Esophagus muscularis mucosa (tissue), 4 donors: Measurements from ENCODE around the gene FOS. TPM values are rescaled to one million over a fixed set of nuclear protein-coding genes. Genes with fewer than 3 reads are reported as not detected.

ENCODE experiments used
- DNase-seq: peaks from one replicate; pipeline ENCODE4 v3.0.0-alpha.2; 2017; ENCODE audit errors: extremely low spot score
- H3K27ac ChIP-seq, 4 donors: fragments of 200-600 bp; sonication (generic); replicated peaks in 1 of 4; 1 replicate in 3 of 4; 2 replicates in 1 of 4; pipeline ENCODE4 v1.5.1; 2016 to 2019; ENCODE audit warnings: mild to moderate bottlenecking in 1 of 4
- H3K27me3 ChIP-seq, 4 donors: fragments of 200-600 bp; sonication (generic); one replicate each; pipeline versions ENCODE4 v1.5.1 to v1.6.0; 2016 to 2019
- H3K36me3 ChIP-seq, 4 donors: fragments of 200-600 bp; sonication (generic); one replicate each; pipeline ENCODE4 v1.5.1; 2016 to 2019
- H3K4me1 ChIP-seq, 4 donors: fragments of 200-600 bp; sonication (generic); one replicate each; pipeline ENCODE4 v1.5.1; 2016 to 2019
- H3K4me3 ChIP-seq, 4 donors: fragments of 200-600 bp; sonication (generic); 1 replicate in 2 of 4; 2 replicates in 2 of 4; pipeline ENCODE4 v1.5.1; 2016 to 2019; ENCODE audit warnings: mild to moderate bottlenecking in 4 of 4, moderate library complexity in 1 of 4
- H3K9me3 ChIP-seq, 4 donors: fragments of 200-600 bp; sonication (generic); 1 replicate in 3 of 4; 2 replicates in 1 of 4; pipeline ENCODE4 v1.5.1; 2016 to 2019
- EP300 ChIP-seq: sonication (generic); formaldehyde crosslinking; IDR thresholded peaks from one replicate; pipeline ENCODE4 v1.6.1; 2017; ENCODE audit warnings: antibody characterized with exemption
- POLR2A ChIP-seq: fragments of 450-650 bp; IDR thresholded peaks from one replicate; pipeline ENCODE4 v1.6.1; 2017; ENCODE audit warnings: antibody characterized with exemption, moderate library complexity, mild to moderate bottlenecking, low read depth
- POLR2AphosphoS5 ChIP-seq, 2 donors: sonication (generic); formaldehyde crosslinking; IDR thresholded peaks; one replicate each; pipeline ENCODE4 v1.6.1; 2017; ENCODE audit warnings: antibody characterized with exemption in 2 of 2
- WGBS: methylation state at CpG from one replicate; pipeline ENCODE4 v1.1.5; 2018; 5-methylcytosine and 5-hydroxymethylcytosine counted together
- intact Hi-C: fragments of 100-400 bp; cut with DNase I; formaldehyde crosslinking; loops from one replicate; pipeline ENCODE4 v1.15.1; 2023
- total RNA-seq, 4 donors: library from RNA; depleted of rRNA; stranded (reverse); fragments of >200 nt; gene quantifications; one replicate each; pipeline versions ENCODE4 v1.1.0 to v1.2.1, GENCODE V29; 2016
- TF ChIP-seq, protein P1 (sequence below), 3 experiments: fragments of 200-600 bp in 2 of 3; fragments of 450-650 bp in 1 of 3; sonication (generic) in 2 of 3; IDR thresholded peaks; one replicate each; pipeline ENCODE4 v1.5.1; 2017 to 2019; ENCODE audit warnings: antibody characterized with exemption in 3 of 3, mild to moderate bottlenecking in 2 of 3, moderate library complexity in 1 of 3

Gene FOS
- total RNA-seq, 4 donors from 2014 or later: 68.6 to 695 (median 143) TPM

DNA sequence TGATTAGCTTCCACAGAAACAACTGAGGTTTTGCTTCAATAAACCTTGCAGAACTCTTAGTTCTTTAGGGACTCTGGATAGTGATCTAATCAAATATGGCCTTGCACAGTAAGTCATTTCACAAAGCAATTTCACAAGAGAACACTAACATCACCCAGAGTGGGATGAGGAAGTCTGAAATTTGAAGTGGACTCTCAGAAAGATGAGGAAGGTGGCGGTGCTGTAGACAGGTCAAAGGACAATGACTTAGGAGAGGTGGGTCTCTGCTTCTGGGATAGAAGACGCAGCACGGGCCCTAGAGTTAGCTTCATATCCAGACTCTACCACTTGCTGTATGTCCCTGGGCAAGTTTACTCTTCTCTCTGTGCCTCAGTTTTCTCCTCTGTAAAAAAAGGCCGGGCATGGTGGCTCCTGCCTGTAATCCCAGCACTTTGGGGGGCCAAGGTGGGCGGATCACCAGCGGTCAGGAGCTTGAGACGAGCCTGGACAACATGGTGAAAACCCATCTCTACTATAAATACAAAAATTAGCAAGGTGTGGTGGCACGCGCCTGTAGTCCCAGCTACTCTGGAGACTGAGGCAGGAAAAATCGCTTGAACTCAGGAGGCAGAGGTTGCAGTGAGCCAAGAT is 18.9 kb downstream of the FOS start:
- WGBS: 88% methylated on average over 10 of the region's 10 CpGs
- Histone ChIP-seq H3K9me3 (no peaks in the 10 kb centered on the region), H3K27ac (peak overlapping the region in 3 of 4 donors; percentile 37 to 96 (median 95)), H3K27me3 (no peaks in the 10 kb centered on the region), H3K4me1 (peaks cover 23 to 43% (median 32%) of the 10 kb centered on the region in 4 donors), H3K36me3 (no peaks in the 10 kb centered on the region), H3K4me3 (no peak overlapping the region)
- no peak for DNase-seq
- TF ChIP-seq EP300 (no peak), POLR2AphosphoS5 (IDR thresholded peaks at IDR 0.05) (no peak), POLR2A (no peak)
- TF ChIP-seq, protein P1, sequence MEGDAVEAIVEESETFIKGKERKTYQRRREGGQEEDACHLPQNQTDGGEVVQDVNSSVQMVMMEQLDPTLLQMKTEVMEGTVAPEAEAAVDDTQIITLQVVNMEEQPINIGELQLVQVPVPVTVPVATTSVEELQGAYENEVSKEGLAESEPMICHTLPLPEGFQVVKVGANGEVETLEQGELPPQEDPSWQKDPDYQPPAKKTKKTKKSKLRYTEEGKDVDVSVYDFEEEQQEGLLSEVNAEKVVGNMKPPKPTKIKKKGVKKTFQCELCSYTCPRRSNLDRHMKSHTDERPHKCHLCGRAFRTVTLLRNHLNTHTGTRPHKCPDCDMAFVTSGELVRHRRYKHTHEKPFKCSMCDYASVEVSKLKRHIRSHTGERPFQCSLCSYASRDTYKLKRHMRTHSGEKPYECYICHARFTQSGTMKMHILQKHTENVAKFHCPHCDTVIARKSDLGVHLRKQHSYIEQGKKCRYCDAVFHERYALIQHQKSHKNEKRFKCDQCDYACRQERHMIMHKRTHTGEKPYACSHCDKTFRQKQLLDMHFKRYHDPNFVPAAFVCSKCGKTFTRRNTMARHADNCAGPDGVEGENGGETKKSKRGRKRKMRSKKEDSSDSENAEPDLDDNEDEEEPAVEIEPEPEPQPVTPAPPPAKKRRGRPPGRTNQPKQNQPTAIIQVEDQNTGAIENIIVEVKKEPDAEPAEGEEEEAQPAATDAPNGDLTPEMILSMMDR (IDR thresholded peaks at IDR 0.05): no peak
- intact Hi-C loops: loop anchor here (5.0 kb wide), 2 partner anchors 60 to 120 kb away; partner anchors contain the start of gene TMED10

DNA sequence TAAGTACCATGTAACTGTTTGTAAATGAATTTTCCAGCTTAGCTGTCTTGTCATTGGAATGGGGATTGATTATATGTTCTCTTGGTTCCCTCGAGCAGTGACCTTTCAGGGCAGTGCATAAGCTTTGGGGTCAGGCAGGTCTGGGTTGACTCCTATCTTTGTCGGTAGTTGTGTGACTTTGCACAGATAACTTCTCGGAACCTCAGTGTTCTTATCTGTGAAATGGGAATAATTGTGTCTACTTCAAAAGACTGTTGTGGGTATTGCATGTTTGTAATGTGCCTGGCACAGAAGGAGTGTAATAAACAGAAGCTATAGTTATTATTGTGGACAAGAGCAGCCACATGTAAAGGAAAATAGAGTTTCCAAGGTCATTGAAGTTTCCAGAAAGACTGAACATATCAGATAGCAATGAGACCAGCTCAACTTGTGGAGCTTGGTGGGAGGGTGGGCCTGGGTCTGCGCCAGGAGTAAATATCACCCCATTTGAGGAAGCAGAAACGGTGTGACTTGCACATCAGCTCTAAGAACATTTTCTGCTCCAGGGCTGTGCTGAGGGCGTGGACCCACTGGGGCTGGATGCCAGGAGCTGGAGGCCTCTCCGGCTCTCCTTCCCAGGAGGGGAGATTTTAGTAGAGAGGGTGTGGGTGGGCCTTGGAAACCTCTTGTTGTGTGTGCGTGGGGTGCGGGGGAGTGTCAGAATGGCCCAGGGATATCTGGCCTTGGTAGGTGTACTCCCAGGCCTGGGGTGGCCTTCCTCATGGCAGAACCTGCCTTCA is 19.7 kb downstream of the FOS start:
- no peaks in the 10 kb centered on the region for H3K9me3 ChIP-seq
- no peak for DNase-seq
- H3K27ac ChIP-seq: peak overlapping the region; percentile 56 to 74 (median 69)
- peaks cover 23 to 44% (median 32%) of the 10 kb centered on the region in 4 donors for H3K4me1 ChIP-seq
- WGBS: 68% methylated on average over 9 of the region's 9 CpGs
- intact Hi-C loops: loop anchor here (5.0 kb wide), 2 partner anchors 61 to 121 kb away; partner anchors contain the start of gene TMED10
- TF ChIP-seq POLR2A (no peak), POLR2AphosphoS5 (IDR thresholded peaks at IDR 0.05) (no peak)
- TF ChIP-seq, protein P1 (IDR thresholded peaks at IDR 0.05): no peak
- no peak overlapping the region for H3K4me3 ChIP-seq
- H3K36me3 ChIP-seq: no peaks in the 10 kb centered on the region
- no peaks in the 10 kb centered on the region for H3K27me3 ChIP-seq

DNA sequence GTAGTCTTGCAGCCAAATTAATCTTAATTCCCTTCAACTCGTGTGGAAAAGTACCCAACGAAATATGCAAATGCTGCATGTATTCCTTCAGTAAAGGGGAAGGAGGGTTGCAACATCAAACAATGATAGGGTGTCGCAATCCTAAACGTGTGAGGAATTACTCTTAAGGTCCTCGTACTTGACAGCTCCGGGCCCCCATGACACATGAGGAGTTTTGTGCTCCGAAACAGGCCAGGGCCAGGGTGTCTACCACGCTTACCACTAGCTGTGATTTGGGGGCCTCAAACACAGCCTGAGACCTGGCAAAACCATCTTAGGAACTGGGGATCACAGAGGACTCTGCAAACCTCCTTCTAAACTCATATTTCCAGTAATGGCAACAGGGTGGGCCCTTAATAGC is 20.4 kb downstream of the FOS start:
- no peak for DNase-seq
- TF ChIP-seq POLR2A: no peak
- peak; percentile 20 to 43 for TF ChIP-seq POLR2AphosphoS5 (IDR thresholded peaks at IDR 0.05)
- TF ChIP-seq EP300: no peak
- TF ChIP-seq, protein P1 (IDR thresholded peaks at IDR 0.05): no peak
- Histone ChIP-seq H3K9me3 (no peaks in the 10 kb centered on the region), H3K27me3 (no peaks in the 10 kb centered on the region), H3K27ac (peak overlapping the region; percentile 56 to 74 (median 69)), H3K4me3 (no peak overlapping the region), H3K4me1 (peaks cover 21 to 43% (median 29%) of the 10 kb centered on the region in 4 donors), H3K36me3 (no peaks in the 10 kb centered on the region)
- intact Hi-C loops: loop anchor here (5.0 kb wide), 2 partner anchors 62 to 122 kb away; partner anchors contain the start of gene TMED10
- WGBS: 69% methylated on average over 8 of the region's 8 CpGs

DNA sequence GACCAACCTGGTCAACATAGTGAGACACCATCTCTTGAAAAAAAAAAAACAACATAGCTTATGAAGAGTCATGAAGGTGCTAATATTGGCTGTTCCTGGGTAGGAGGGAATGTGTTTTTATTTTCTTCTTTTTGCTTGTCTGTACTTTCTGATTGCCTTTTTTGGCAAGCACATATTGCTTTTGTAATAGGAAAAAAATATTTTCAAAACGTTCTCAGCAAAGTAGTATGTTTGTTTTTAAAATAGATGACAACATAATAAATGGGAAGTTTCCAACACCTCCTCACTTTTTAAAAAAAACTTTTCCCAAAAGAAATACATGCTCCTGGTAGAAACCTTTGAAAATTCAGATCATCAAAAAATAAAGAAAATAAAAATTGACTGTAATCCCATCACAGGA is 20.9 kb downstream of the FOS start:
- Histone ChIP-seq H3K27me3 (no peaks in the 10 kb centered on the region), H3K9me3 (no peaks in the 10 kb centered on the region), H3K36me3 (no peaks in the 10 kb centered on the region), H3K4me1 (peaks cover 21 to 41% (median 26%) of the 10 kb centered on the region in 4 donors), H3K27ac (peak overlapping the region; percentile 56 to 74 (median 69)), H3K4me3 (no peak overlapping the region)
- TF ChIP-seq POLR2AphosphoS5 (IDR thresholded peaks at IDR 0.05) (no peak), POLR2A (no peak), EP300 (no peak)
- TF ChIP-seq, protein P1 (IDR thresholded peaks at IDR 0.05): no peak
- 5% methylated on average over 1 of the region's 1 CpG for WGBS
- intact Hi-C loops: loop anchor here (5.0 kb wide), 2 partner anchors 62 to 122 kb away; partner anchors contain the start of gene TMED10
- DNase-seq: no peak
